Astrocyte of the spinal cord (primary cell): ENCODE measurements around the gene ZNF423.

ENCODE experiments used
- DNase-seq: peaks from one replicate; pipeline ENCODE4 v3.0.0; 2011; ENCODE audit warnings: low read depth, low spot score
- H3K4me3 ChIP-seq: 2 replicates; pipeline ENCODE4 v1.5.1; 2011; ENCODE audit warnings: low read depth, mild to moderate bottlenecking, low read length, moderate library complexity
- in situ Hi-C: cut with HindIII; loops from 2 replicates; pipeline ENCODE4 v1.10.0; 2017; ENCODE audit warnings: low sequenced_read_pairs
- TF ChIP-seq, protein P1 (sequence below): IDR thresholded peaks from 2 replicates; pipeline ENCODE4 v1.5.1; 2012; ENCODE audit warnings: low read depth, mild to moderate bottlenecking, low read length, inconsistent platforms

ZNF423 gene

DNA sequence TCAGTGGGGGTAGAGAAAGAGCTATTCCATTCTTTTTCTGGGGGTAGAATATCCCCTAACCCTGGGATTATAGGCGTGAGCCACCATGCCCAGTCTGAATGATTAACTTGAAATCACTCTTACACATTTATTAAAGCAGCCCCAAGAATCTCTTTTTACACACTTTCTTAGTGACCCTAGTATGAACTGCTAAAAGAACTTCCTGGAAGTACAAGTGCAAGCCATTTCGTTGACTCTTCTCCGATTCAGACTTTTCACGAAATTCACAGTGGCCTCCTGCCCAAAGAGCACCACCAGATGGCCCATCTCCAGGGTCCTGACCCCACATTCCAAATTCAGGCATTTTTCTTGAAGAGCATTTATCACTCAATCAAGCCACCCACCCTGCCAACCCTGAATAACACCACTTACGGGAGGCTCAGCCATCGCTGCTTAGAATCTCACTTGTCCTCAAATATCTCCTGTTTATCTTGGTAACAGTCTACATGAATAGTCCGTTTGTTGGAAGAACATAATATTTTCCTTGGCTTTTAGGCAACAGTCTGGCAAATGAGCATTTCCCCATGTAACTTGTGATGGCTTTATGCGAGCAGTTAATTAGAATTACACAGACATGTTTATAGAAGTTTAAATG, 28.0 kb downstream of the ZNF423 start:
- TF ChIP-seq, protein P1, sequence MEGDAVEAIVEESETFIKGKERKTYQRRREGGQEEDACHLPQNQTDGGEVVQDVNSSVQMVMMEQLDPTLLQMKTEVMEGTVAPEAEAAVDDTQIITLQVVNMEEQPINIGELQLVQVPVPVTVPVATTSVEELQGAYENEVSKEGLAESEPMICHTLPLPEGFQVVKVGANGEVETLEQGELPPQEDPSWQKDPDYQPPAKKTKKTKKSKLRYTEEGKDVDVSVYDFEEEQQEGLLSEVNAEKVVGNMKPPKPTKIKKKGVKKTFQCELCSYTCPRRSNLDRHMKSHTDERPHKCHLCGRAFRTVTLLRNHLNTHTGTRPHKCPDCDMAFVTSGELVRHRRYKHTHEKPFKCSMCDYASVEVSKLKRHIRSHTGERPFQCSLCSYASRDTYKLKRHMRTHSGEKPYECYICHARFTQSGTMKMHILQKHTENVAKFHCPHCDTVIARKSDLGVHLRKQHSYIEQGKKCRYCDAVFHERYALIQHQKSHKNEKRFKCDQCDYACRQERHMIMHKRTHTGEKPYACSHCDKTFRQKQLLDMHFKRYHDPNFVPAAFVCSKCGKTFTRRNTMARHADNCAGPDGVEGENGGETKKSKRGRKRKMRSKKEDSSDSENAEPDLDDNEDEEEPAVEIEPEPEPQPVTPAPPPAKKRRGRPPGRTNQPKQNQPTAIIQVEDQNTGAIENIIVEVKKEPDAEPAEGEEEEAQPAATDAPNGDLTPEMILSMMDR = no peak
- H3K4me3 ChIP-seq = no peak overlapping the region
- DNase-seq = no peak
- in situ Hi-C loops = no loop called here

DNA sequence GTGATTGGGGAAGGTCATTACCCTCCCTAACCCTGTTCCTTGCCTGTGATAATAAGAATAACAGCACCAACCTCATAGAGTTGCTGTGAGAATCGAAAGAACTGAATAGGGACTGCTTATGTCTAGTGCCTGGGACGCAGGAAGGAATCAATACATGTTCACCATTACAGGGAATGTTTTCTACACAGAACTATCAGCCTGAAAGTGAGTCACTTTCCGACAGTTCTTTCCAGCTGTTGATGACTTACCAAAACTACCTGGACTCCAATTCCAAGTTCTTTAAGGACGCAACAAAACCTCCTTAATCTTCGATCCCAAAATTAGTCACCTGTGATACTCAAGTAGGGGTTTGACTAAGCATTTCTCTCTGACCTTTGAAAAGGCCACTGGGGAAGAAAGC, 29.4 kb downstream of the ZNF423 start:
- in situ Hi-C loops = no loop called here
- H3K4me3 ChIP-seq = no peak overlapping the region
- DNase-seq = no peak
- TF ChIP-seq, protein P1 = no peak

DNA sequence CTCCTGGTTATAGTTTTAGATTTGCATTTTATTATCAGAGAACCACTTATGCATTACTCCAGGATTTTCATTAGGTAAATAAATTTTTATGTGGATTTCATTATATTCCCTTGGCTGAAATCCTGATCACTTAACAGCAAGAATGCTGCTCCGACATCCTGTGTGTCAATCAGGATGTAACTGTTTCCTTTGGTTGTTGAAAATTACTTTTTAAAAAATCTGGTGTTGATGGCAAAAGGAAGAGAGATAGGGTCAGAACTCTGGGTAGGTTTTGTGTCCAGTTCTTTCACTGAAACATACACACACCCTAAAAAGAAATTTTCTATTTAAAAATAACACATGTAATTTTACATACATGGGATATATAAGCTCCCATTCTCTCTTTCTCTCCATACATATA, 30.9 kb downstream of the ZNF423 start:
- DNase-seq = no peak
- TF ChIP-seq, protein P1 = no peak

DNA sequence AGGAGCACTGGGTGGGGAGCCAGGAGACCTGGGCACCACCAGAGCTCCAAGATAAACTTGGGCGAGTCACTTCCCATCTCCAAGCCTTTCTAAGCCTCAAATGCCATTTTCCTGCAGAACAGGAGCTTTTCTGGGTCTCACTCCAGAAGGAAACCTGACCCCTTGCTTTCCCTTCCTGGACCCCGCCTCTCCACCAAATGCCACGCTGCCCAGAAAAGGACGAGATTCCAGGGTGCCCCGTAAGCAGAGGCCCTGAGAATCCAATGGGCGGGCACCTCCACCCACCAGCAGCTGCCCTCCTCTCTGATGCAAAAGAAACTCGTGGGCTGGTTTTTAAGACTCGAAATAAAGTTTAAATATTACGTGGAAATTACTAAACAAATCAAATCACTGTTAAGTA, 31.3 kb downstream of the ZNF423 start:
- no peak for DNase-seq
- no peak overlapping the region for H3K4me3 ChIP-seq
- TF ChIP-seq, protein P1 = no peak
- in situ Hi-C loops = no loop called here

More for the DNA sequence above, 30.9 kb downstream of the ZNF423 start:
- in situ Hi-C loops = no loop called here
- H3K4me3 ChIP-seq = no peak overlapping the region

DNA sequence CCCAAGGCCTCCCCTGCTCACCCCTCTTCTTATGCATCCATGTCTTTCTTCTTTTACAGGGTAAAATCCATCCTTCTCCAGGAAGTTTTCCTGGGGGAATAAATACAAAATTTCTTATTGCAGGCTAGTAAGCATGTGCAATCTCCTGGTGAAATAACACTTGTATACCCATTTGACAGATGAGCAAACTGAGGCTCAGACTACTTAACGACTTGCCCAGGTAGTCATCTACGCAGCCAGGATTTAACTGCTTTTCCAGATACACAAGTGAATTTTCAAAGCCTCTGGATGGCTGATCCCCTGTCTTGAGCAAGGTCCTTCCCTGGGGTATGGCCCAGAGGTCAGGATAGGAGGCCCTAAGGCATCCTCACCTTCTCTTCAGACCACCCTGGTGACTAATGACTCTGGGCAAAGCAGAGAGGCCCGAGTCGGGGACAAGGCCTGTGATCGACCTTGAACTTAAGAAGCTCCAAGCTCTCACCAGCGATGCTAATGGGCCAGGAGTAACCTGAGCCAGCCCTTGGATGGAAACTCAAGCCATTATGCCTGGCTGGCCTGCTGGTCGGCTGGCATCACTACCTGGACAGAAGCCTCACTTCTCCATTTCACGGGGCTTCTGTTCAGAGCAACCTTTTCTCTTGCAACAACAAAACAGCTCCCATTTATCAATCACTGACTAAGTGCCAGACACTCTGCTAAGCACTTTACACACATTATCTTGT, 33.1 kb downstream of the ZNF423 start:
- no peak for DNase-seq
- H3K4me3 ChIP-seq = no peak overlapping the region
- TF ChIP-seq, protein P1 = no peak
- in situ Hi-C loops = no loop called here

DNA sequence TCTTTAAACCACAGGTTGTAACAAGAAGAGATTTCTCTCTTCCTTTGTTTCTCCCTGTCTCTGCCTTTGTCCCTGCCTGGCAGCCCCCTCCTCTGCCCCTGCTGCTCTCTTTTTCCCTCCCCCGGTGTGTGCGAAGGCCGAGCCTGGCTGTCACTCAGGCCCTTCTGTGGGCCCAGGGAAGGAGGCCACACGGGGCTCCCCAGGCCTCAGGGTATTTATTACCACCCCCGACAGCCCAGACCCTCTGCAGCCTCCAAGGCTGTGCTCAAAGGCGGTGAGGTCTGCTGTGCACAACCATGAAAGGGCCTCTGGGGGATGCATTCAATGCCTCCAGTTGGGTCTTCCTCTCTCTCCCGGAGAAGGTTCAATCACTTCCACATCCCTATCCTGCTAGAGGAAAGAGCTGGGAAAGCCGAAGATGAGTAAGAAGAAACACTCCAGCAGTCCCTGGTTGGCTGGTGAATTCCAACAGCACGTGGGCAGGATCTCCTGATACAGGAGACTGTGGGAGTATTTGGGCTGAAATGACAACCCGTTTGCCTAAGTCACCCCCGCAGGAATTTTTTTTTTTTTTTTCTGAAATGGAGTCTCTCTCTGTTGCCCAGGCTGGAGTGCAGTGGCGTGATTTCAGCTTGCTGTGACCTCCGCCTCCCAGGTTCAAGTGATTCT, 34.2 kb downstream of the ZNF423 start:
- DNase-seq = no peak
- in situ Hi-C loops = no loop called here
- TF ChIP-seq, protein P1 = no peak
- no peak overlapping the region for H3K4me3 ChIP-seq
